HEK293 (cell line): Measurements from ENCODE around the gene DENND2A.

Experiments
- BCL11B ChIP-seq: fragments of 450-650 bp; formaldehyde crosslinking; IDR thresholded peaks from 2 replicates; pipeline ENCODE4 v1.5.1; 2016; ENCODE audit warnings: low read depth, missing biosample characterization, missing genetic modification characterization
- HOXC10 ChIP-seq: sonication (generic); formaldehyde crosslinking; IDR thresholded peaks from 2 replicates; pipeline ENCODE4 v1.8.1; 2023; ENCODE audit warnings: mild to moderate bottlenecking, missing genetic modification reagents
- IKZF3 ChIP-seq: fragments of 450-650 bp; IDR thresholded peaks from 2 replicates; pipeline ENCODE4 v1.5.0; 2018; ENCODE audit warnings: missing biosample characterization, mild to moderate bottlenecking, missing genetic modification characterization, moderate library complexity
- PRDM1 ChIP-seq: fragments of 450-650 bp; formaldehyde crosslinking; IDR thresholded peaks from 2 replicates; pipeline ENCODE4; 2016; ENCODE audit warnings: missing biosample characterization, missing genetic modification characterization
- WT1 ChIP-seq: fragments of 450-650 bp; formaldehyde crosslinking; IDR thresholded peaks from 2 replicates; pipeline ENCODE4 v1.5.1; 2016; ENCODE audit warnings: missing biosample characterization, missing genetic modification characterization
- YY1 ChIP-seq: fragments of 450-650 bp; formaldehyde crosslinking; IDR thresholded peaks from 2 replicates; pipeline ENCODE4 v1.5.1; 2018; ENCODE audit warnings: missing biosample characterization, missing genetic modification characterization
- ZBTB20 ChIP-seq: fragments of 450-650 bp; formaldehyde crosslinking; IDR thresholded peaks from 2 replicates; pipeline ENCODE4 v1.5.1; 2016; ENCODE audit warnings: missing biosample characterization, missing genetic modification characterization
- ZNF140 ChIP-seq: fragments of 450-650 bp; formaldehyde crosslinking; IDR thresholded peaks from 2 replicates; pipeline ENCODE4 v1.5.1; 2016; ENCODE audit warnings: missing biosample characterization, missing genetic modification characterization
- ZNF169 ChIP-seq: fragments of 450-650 bp; formaldehyde crosslinking; IDR thresholded peaks from 2 replicates; pipeline ENCODE4 v1.5.1; 2016; ENCODE audit warnings: missing biosample characterization, missing genetic modification characterization
- ZNF175 ChIP-seq: fragments of 450-650 bp; formaldehyde crosslinking; IDR thresholded peaks from 2 replicates; pipeline ENCODE4 v1.5.1; 2016; ENCODE audit warnings: missing biosample characterization, missing genetic modification characterization
- ZNF214 ChIP-seq: fragments of 450-650 bp; formaldehyde crosslinking; IDR thresholded peaks from 2 replicates; pipeline ENCODE4 v1.5.1; 2017; ENCODE audit warnings: missing biosample characterization, mild to moderate bottlenecking, missing genetic modification characterization, borderline replicate concordance
- ZNF266 ChIP-seq: fragments of 450-650 bp; formaldehyde crosslinking; IDR thresholded peaks from 2 replicates; pipeline ENCODE4 v1.5.1; 2016; ENCODE audit warnings: missing biosample characterization, missing genetic modification characterization, low read depth
- ZNF274 ChIP-seq, 2 experiments: fragments of 200-500 bp in 1 of 2; fragments of 450-650 bp in 1 of 2; sonication (Bioruptor generic) in 1 of 2; formaldehyde crosslinking in 1 of 2; IDR thresholded peaks; 2 replicates each; pipeline versions ENCODE4 v1.5.1 to v1.6.1; 2014 to 2016; ENCODE audit warnings: borderline replicate concordance in 1 of 2, inconsistent platforms in 1 of 2, low read length in 1 of 2, missing biosample characterization in 1 of 2, missing genetic modification characterization in 1 of 2
- ZNF324 ChIP-seq: fragments of 450-650 bp; formaldehyde crosslinking; IDR thresholded peaks from 2 replicates; pipeline ENCODE4 v1.5.1; 2016; ENCODE audit warnings: missing biosample characterization, missing genetic modification characterization
- ZNF350 ChIP-seq: fragments of 450-650 bp; formaldehyde crosslinking; IDR thresholded peaks from 2 replicates; pipeline ENCODE4 v1.5.0; 2017; ENCODE audit warnings: missing biosample characterization, mild to moderate bottlenecking, missing genetic modification characterization
- ZNF404 ChIP-seq: fragments of 450-650 bp; formaldehyde crosslinking; IDR thresholded peaks from 2 replicates; pipeline ENCODE4 v1.5.1; 2017; ENCODE audit warnings: missing biosample characterization, missing genetic modification characterization
- ZNF501 ChIP-seq: fragments of 450-650 bp; formaldehyde crosslinking; IDR thresholded peaks from 2 replicates; pipeline ENCODE4 v1.5.1; 2016; ENCODE audit warnings: missing biosample characterization, missing genetic modification characterization
- ZNF514 ChIP-seq: fragments of 450-650 bp; formaldehyde crosslinking; IDR thresholded peaks from 2 replicates; pipeline ENCODE4 v1.5.1; 2016; ENCODE audit warnings: missing biosample characterization, missing genetic modification characterization
- ZNF558 ChIP-seq: fragments of 450-650 bp; formaldehyde crosslinking; IDR thresholded peaks from 2 replicates; pipeline ENCODE4 v1.5.1; 2016; ENCODE audit warnings: missing biosample characterization, missing genetic modification characterization
- ZNF561 ChIP-seq: fragments of 450-650 bp; IDR thresholded peaks from 2 replicates; pipeline ENCODE4 v1.5.1; 2018; ENCODE audit warnings: missing biosample characterization, missing genetic modification characterization, borderline replicate concordance
- ZNF610 ChIP-seq: fragments of 450-650 bp; formaldehyde crosslinking; IDR thresholded peaks from 2 replicates; pipeline ENCODE4 v1.5.1; 2016; ENCODE audit warnings: missing biosample characterization, missing genetic modification characterization, borderline replicate concordance
- ZNF747 ChIP-seq: fragments of 450-650 bp; formaldehyde crosslinking; IDR thresholded peaks from 2 replicates; pipeline ENCODE4 v1.5.1; 2016; ENCODE audit warnings: missing biosample characterization, missing genetic modification characterization
- ZNF843 ChIP-seq: fragments of 450-650 bp; formaldehyde crosslinking; IDR thresholded peaks from 2 replicates; pipeline ENCODE4 v1.5.1; 2016; ENCODE audit warnings: missing biosample characterization, missing genetic modification characterization
- ZSCAN23 ChIP-seq: fragments of 450-650 bp; formaldehyde crosslinking; IDR thresholded peaks from 2 replicates; pipeline ENCODE4 v1.5.1; 2016; ENCODE audit warnings: missing biosample characterization, missing genetic modification characterization
- ZSCAN30 ChIP-seq: fragments of 450-650 bp; IDR thresholded peaks from 2 replicates; pipeline ENCODE4 v1.5.1; 2018; ENCODE audit warnings: missing biosample characterization, mild to moderate bottlenecking, missing genetic modification characterization, moderate library complexity
- TF ChIP-seq, protein P1 (sequence below): fragments of 450-650 bp; formaldehyde crosslinking; IDR thresholded peaks from 2 replicates; pipeline ENCODE4 v1.5.1; 2017; ENCODE audit warnings: missing biosample characterization, missing genetic modification characterization
- TF ChIP-seq, protein P2 (sequence below): fragments of 450-650 bp; IDR thresholded peaks from 2 replicates; pipeline ENCODE4 v1.5.1; 2018; ENCODE audit warnings: missing biosample characterization, mild to moderate bottlenecking, missing genetic modification characterization
- TF ChIP-seq, protein P3 (sequence below): fragments of 450-650 bp; formaldehyde crosslinking; IDR thresholded peaks from 2 replicates; pipeline ENCODE4 v1.5.1; 2017; ENCODE audit warnings: missing biosample characterization, missing genetic modification characterization
- TF ChIP-seq, protein P4 (sequence below): fragments of 450-650 bp; formaldehyde crosslinking; IDR thresholded peaks from 2 replicates; pipeline ENCODE4 v1.5.1; 2016; ENCODE audit warnings: missing biosample characterization, missing genetic modification characterization
- TF ChIP-seq, protein P5 (sequence below): fragments of 450-650 bp; formaldehyde crosslinking; IDR thresholded peaks from 2 replicates; pipeline ENCODE4 v1.5.1; 2017; ENCODE audit warnings: missing biosample characterization, missing genetic modification characterization
- TF ChIP-seq, protein P6 (sequence below): IDR thresholded peaks from 2 replicates; pipeline ENCODE4 v1.6.1; 2011; ENCODE audit warnings: mild to moderate bottlenecking, low read depth, low read length, borderline replicate concordance

Gene DENND2A

DNA sequence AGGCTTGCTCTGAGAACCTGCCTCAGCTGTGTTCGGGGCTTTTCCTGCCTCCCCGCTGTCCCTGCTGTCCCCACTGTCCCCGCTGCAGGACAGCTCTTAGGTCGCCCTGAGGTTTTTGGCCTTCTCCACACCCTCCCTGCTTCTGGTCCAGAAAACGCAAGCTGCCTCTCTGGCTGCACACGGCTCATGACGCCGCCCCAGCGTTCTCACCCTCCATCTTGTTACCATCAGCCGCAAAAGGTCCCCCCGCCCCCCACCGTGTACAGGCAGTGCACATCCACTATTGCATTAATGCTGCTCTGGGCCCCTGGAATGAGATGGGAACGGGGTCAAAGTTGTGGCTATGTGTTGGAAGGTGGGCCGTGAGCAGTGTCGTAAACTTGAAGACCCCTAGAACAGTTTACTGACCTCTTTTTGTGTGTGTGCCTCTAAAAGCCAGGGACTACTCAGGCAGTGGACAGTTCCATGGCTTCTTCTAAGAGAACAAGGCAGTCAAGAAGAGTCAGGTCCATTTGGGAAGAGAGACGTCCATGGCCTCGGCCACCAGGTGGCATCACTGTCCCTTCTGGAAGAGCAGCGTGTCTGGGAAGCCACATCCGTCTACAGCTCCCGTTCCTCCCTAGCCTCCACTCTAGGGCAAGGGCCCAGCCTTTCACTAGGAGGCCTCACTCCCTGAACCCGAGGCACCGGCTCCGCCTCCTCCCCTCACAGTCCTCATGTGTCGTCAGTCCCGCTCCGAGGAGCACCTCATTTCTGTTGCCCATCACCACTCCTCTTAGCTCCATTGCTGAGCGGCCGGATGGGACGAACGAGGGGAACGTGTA is 122.9 kb downstream of the DENND2A start (continued):
- TF ChIP-seq, protein P1, sequence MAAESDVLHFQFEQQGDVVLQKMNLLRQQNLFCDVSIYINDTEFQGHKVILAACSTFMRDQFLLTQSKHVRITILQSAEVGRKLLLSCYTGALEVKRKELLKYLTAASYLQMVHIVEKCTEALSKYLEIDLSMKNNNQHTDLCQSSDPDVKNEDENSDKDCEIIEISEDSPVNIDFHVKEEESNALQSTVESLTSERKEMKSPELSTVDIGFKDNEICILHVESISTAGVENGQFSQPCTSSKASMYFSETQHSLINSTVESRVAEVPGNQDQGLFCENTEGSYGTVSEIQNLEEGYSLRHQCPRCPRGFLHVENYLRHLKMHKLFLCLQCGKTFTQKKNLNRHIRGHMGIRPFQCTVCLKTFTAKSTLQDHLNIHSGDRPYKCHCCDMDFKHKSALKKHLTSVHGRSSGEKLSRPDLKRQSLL (tag by site-specific recombination) = 0 out of 2 replicates have a peak, but pooled peaks have one; percentile 46
- TF ChIP-seq, protein P2, sequence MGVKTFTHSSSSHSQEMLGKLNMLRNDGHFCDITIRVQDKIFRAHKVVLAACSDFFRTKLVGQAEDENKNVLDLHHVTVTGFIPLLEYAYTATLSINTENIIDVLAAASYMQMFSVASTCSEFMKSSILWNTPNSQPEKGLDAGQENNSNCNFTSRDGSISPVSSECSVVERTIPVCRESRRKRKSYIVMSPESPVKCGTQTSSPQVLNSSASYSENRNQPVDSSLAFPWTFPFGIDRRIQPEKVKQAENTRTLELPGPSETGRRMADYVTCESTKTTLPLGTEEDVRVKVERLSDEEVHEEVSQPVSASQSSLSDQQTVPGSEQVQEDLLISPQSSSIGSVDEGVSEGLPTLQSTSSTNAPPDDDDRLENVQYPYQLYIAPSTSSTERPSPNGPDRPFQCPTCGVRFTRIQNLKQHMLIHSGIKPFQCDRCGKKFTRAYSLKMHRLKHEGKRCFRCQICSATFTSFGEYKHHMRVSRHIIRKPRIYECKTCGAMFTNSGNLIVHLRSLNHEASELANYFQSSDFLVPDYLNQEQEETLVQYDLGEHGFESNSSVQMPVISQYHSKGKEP = no peak
- TF ChIP-seq HOXC10 (no peak), ZNF610 (no peak; the same call in 1 of the 2 replicates), PRDM1 (tag by site-specific recombination) (0 out of 2 replicates have a peak, but pooled peaks have one; percentile 36), ZNF175 (tag by site-specific recombination) (no peak), ZNF214 (tag by site-specific recombination) (no peak), ZNF140 (tag by site-specific recombination) (no peak), IKZF3 (tag by site-specific recombination) (peak; percentile 94), ZNF169 (tag by site-specific recombination) (no peak), ZSCAN23 (tag by site-specific recombination) (no peak), ZNF266 (tag by site-specific recombination) (no peak), ZNF274 (IDR thresholded peaks at IDR 0.05; ENCODE audit: low read length) (no peak), ZNF274 (tag by site-specific recombination; IDR thresholded peaks at IDR 0.05; ENCODE audit: borderline replicate concordance) (no peak), ZNF747 (no peak), ZNF558 (peak; percentile 52; the same call in 1 of the 2 replicates), ZBTB20 (tag by site-specific recombination) (peak; percentile 44; the same call in 1 of the 2 replicates), ZNF350 (tag by site-specific recombination) (no peak), WT1 (tag by site-specific recombination) (peak; percentile 90), ZNF514 (no peak), ZSCAN30 (peak; percentile 95), BCL11B (no peak), YY1 (no peak), ZNF561 (tag by site-specific recombination) (peak; percentile 72; the same call in 1 of the 2 replicates), ZNF501 (tag by site-specific recombination) (peak; percentile 64; the same call in 1 of the 2 replicates), ZNF404 (tag by site-specific recombination) (no peak), ZNF324 (tag by site-specific recombination) (no peak), ZNF843 (tag by site-specific recombination) (no peak)
- TF ChIP-seq, protein P3, sequence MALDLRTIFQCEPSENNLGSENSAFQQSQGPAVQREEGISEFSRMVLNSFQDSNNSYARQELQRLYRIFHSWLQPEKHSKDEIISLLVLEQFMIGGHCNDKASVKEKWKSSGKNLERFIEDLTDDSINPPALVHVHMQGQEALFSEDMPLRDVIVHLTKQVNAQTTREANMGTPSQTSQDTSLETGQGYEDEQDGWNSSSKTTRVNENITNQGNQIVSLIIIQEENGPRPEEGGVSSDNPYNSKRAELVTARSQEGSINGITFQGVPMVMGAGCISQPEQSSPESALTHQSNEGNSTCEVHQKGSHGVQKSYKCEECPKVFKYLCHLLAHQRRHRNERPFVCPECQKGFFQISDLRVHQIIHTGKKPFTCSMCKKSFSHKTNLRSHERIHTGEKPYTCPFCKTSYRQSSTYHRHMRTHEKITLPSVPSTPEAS = no peak
- TF ChIP-seq, protein P4, sequence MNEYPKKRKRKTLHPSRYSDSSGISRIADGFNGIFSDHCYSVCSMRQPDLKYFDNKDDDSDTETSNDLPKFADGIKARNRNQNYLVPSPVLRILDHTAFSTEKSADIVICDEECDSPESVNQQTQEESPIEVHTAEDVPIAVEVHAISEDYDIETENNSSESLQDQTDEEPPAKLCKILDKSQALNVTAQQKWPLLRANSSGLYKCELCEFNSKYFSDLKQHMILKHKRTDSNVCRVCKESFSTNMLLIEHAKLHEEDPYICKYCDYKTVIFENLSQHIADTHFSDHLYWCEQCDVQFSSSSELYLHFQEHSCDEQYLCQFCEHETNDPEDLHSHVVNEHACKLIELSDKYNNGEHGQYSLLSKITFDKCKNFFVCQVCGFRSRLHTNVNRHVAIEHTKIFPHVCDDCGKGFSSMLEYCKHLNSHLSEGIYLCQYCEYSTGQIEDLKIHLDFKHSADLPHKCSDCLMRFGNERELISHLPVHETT (tag by site-specific recombination) = no peak
- TF ChIP-seq, protein P5, sequence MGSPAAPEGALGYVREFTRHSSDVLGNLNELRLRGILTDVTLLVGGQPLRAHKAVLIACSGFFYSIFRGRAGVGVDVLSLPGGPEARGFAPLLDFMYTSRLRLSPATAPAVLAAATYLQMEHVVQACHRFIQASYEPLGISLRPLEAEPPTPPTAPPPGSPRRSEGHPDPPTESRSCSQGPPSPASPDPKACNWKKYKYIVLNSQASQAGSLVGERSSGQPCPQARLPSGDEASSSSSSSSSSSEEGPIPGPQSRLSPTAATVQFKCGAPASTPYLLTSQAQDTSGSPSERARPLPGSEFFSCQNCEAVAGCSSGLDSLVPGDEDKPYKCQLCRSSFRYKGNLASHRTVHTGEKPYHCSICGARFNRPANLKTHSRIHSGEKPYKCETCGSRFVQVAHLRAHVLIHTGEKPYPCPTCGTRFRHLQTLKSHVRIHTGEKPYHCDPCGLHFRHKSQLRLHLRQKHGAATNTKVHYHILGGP (tag by site-specific recombination) = no peak
- TF ChIP-seq, protein P6, sequence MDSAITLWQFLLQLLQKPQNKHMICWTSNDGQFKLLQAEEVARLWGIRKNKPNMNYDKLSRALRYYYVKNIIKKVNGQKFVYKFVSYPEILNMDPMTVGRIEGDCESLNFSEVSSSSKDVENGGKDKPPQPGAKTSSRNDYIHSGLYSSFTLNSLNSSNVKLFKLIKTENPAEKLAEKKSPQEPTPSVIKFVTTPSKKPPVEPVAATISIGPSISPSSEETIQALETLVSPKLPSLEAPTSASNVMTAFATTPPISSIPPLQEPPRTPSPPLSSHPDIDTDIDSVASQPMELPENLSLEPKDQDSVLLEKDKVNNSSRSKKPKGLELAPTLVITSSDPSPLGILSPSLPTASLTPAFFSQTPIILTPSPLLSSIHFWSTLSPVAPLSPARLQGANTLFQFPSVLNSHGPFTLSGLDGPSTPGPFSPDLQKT = no peak
